ENCODE measurements around the gene TPRG1. TPM values are rescaled to one million over a fixed set of nuclear protein-coding genes. Genes with fewer than 3 reads are reported as not detected.
A peak's percentile ranks its signal among the peaks of the same experiment; 100 is the strongest.

Gene TPRG1
- total and polyA plus RNA-seq, 2 experiments from 2014 or later, result 0.43 TPM; not detected in 1

DNA sequence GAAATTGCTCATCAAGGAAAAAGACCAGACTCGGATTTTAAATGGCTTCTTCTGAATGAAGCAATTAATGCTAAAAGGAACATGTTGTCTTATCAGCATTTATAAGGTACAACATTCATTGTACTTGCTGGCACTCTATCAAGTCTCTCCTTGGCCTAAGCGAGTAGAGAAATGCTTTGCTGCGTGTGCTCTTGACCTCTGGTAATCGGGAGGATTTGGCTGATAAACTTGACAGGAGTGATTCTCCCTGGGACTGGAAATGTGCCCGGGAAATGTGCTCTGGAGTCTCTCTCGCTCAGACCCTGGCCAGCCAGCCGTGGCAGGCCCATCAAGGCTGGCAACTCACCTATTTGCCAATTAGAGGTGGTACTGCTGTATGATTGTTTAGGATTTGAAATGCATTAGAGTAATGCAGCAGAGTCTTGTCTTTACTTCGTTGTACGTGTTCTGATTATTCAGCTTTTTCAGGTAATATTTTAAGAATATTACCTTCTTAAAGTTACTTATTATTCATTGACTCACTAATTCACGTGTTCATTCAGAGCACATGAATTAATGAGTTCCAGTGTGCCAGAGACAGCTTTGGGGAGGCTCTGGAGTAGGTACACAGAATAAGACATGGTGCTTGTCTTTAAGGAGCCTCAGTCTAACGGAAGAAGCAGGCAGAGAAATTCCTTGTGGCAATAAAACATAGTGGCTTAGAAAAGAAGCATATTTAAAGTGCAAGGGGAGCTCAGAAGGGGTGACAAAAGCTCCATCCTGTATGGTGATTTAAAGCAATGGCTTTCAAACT lies 48.0 kb upstream of the TPRG1 start:
- no peak for DNase-seq (ENCODE audit: low spot score)
- H4K20me1 ChIP-seq (ENCODE audit: insufficient read depth, poor library complexity, severe bottlenecking), result no peaks in the 10 kb centered on the region
- H3K27me3 ChIP-seq, result no peaks in the 10 kb centered on the region
- H3K4me3 ChIP-seq, result no peak overlapping the region
- no peak overlapping the region for H2AFZ ChIP-seq
- peaks cover 17% of the 10 kb centered on the region for H3K4me1 ChIP-seq (ENCODE audit: insufficient read depth)
- H3K4me2 ChIP-seq, result peak overlapping the region; percentile 25
- TF ChIP-seq, protein P1, sequence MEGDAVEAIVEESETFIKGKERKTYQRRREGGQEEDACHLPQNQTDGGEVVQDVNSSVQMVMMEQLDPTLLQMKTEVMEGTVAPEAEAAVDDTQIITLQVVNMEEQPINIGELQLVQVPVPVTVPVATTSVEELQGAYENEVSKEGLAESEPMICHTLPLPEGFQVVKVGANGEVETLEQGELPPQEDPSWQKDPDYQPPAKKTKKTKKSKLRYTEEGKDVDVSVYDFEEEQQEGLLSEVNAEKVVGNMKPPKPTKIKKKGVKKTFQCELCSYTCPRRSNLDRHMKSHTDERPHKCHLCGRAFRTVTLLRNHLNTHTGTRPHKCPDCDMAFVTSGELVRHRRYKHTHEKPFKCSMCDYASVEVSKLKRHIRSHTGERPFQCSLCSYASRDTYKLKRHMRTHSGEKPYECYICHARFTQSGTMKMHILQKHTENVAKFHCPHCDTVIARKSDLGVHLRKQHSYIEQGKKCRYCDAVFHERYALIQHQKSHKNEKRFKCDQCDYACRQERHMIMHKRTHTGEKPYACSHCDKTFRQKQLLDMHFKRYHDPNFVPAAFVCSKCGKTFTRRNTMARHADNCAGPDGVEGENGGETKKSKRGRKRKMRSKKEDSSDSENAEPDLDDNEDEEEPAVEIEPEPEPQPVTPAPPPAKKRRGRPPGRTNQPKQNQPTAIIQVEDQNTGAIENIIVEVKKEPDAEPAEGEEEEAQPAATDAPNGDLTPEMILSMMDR (IDR thresholded peaks at IDR 0.05; ENCODE audit: poor library complexity), result no peak
- TF ChIP-seq EZH2 (IDR thresholded peaks at IDR 0.05; ENCODE audit: borderline replicate concordance) (no peak), EZH2phosphoT487 (IDR thresholded peaks at IDR 0.05; ENCODE audit: low read depth, severe bottlenecking, unreplicated experiment) (no peak)
- no peaks in the 10 kb centered on the region for H3K79me2 ChIP-seq
- H3K9me3 ChIP-seq (ENCODE audit: low read depth), result no peaks in the 10 kb centered on the region
- 54% methylated on average over 11 of the region's 11 CpGs for WGBS (ENCODE audit: low lambda C conversion rate, missing lambda C conversion rate)
- no peaks in the 10 kb centered on the region for H3K9me2 ChIP-seq (replicated peaks; ENCODE audit: insufficient read depth)
- no peaks in the 10 kb centered on the region for H3K36me3 ChIP-seq (replicated peaks; ENCODE audit: insufficient read depth, low read depth)
- H3K27ac ChIP-seq, result no peak overlapping the region

DNA sequence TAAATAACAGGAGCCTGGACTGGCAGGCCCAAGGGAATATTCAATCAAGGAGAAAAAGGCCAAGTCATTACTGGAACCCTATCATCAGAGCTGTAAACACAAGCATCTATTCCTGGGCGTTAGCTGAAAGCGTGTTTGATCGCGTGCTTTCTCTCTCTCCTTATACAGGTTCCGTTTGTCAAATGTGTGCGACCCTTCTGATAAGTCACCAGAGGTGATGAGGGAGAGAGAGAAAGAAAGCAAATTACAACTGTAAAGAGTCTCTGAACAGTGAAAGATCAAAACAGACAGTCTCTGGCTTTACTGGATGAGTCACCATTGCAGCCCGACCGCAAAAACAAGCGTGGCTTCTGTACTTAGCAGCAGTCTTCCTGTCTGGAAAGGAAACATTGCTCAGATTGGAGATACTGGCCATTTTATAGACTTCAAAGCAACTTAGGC lies 39.5 kb upstream of the TPRG1 start:
- peak; percentile 63 for DNase-seq (ENCODE audit: low spot score)
- WGBS (ENCODE audit: low lambda C conversion rate, missing lambda C conversion rate), result 27% methylated on average over 9 of the region's 9 CpGs
- peak overlapping the region; percentile 55 for H3K4me2 ChIP-seq
- no peaks in the 10 kb centered on the region for H3K36me3 ChIP-seq (replicated peaks; ENCODE audit: insufficient read depth, low read depth)
- no peaks in the 10 kb centered on the region for H4K20me1 ChIP-seq (ENCODE audit: insufficient read depth, poor library complexity, severe bottlenecking)
- H3K27ac ChIP-seq, result peak overlapping the region; percentile 69
- H3K9me3 ChIP-seq (ENCODE audit: low read depth), result no peaks in the 10 kb centered on the region
- no peaks in the 10 kb centered on the region for H3K79me2 ChIP-seq
- no peaks in the 10 kb centered on the region for H3K27me3 ChIP-seq
- H3K4me1 ChIP-seq (ENCODE audit: insufficient read depth), result peaks cover 20% of the 10 kb centered on the region
- TF ChIP-seq EZH2phosphoT487 (IDR thresholded peaks at IDR 0.05; ENCODE audit: low read depth, severe bottlenecking, unreplicated experiment) (no peak), EZH2 (IDR thresholded peaks at IDR 0.05; ENCODE audit: borderline replicate concordance) (no peak)
- TF ChIP-seq, protein P1 (IDR thresholded peaks at IDR 0.05; ENCODE audit: poor library complexity), result no peak
- H3K4me3 ChIP-seq, result no peak overlapping the region
- H3K9me2 ChIP-seq (replicated peaks; ENCODE audit: insufficient read depth), result no peaks in the 10 kb centered on the region
- peak overlapping the region; percentile 27 for H2AFZ ChIP-seq

DNA sequence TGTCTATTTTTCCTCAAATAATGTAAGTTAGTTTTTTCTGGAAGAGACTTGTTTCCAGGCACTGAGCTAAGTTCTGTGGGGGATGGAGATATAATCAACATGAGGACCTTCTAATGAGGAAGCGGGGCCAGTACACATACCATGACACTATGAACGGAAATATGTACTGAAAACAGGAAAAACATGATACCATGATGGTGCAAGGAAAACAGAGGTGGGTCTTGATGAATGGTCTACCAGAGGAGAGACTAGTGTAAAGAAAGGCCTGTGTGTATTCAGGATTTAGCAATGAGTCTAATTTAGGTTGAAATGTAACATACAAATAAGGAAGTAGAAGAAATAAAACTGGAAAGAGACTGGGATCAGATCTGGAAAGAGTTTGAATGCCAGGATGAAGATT lies 38.9 kb upstream of the TPRG1 start:
- H3K4me3 ChIP-seq, result no peak overlapping the region
- no peaks in the 10 kb centered on the region for H3K36me3 ChIP-seq (replicated peaks; ENCODE audit: insufficient read depth, low read depth)
- H3K79me2 ChIP-seq, result no peaks in the 10 kb centered on the region
- TF ChIP-seq EZH2 (IDR thresholded peaks at IDR 0.05; ENCODE audit: borderline replicate concordance), result no peak
- TF ChIP-seq, protein P1 (IDR thresholded peaks at IDR 0.05; ENCODE audit: poor library complexity), result no peak
- TF ChIP-seq EZH2phosphoT487 (IDR thresholded peaks at IDR 0.05; ENCODE audit: low read depth, severe bottlenecking, unreplicated experiment), result no peak
- no peak for DNase-seq (ENCODE audit: low spot score)
- WGBS (ENCODE audit: low lambda C conversion rate, missing lambda C conversion rate), result 81% methylated on average over 2 of the region's 2 CpGs
- H3K9me2 ChIP-seq (replicated peaks; ENCODE audit: insufficient read depth), result no peaks in the 10 kb centered on the region
- no peaks in the 10 kb centered on the region for H3K27me3 ChIP-seq
- no peaks in the 10 kb centered on the region for H4K20me1 ChIP-seq (ENCODE audit: insufficient read depth, poor library complexity, severe bottlenecking)
- peaks cover 20% of the 10 kb centered on the region for H3K4me1 ChIP-seq (ENCODE audit: insufficient read depth)
- H2AFZ ChIP-seq, result peak overlapping the region; percentile 27
- peak overlapping the region; percentile 69 for H3K27ac ChIP-seq
- no peaks in the 10 kb centered on the region for H3K9me3 ChIP-seq (ENCODE audit: low read depth)
- peak overlapping the region; percentile 55 for H3K4me2 ChIP-seq

Data from hepatocyte (in vitro differentiated cells).